ENCODE results near the gene BGLAP.

DNA sequence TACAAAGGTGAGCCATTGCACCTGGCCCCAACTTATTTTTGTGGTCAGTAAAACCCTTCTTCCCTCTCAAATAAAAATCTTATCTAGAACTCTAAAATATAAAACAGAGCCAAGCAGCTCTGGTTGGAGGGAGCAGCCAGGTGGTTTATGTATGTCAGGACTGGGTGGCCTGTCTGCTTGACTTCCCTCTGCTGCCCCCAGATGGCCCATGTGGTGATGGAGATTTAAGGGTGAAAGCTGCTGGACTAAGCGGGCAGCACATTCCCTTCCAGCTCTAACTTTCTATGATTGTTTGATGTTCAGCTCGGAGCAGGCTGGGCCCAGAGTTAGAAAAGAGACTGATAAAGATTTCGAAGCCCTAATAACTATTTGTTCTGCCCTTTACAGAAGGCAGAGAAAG lies 17.8 kb downstream of the BGLAP start:
- TF ChIP-seq ZNF10 (tag by site-specific recombination; IDR thresholded peaks at IDR 0.05) (no peak), ZNF175 (tag by site-specific recombination; IDR thresholded peaks at IDR 0.05) (no peak), SCRT2 (tag by site-specific recombination; IDR thresholded peaks at IDR 0.05) (no peak)
- TF ChIP-seq, protein P1, sequence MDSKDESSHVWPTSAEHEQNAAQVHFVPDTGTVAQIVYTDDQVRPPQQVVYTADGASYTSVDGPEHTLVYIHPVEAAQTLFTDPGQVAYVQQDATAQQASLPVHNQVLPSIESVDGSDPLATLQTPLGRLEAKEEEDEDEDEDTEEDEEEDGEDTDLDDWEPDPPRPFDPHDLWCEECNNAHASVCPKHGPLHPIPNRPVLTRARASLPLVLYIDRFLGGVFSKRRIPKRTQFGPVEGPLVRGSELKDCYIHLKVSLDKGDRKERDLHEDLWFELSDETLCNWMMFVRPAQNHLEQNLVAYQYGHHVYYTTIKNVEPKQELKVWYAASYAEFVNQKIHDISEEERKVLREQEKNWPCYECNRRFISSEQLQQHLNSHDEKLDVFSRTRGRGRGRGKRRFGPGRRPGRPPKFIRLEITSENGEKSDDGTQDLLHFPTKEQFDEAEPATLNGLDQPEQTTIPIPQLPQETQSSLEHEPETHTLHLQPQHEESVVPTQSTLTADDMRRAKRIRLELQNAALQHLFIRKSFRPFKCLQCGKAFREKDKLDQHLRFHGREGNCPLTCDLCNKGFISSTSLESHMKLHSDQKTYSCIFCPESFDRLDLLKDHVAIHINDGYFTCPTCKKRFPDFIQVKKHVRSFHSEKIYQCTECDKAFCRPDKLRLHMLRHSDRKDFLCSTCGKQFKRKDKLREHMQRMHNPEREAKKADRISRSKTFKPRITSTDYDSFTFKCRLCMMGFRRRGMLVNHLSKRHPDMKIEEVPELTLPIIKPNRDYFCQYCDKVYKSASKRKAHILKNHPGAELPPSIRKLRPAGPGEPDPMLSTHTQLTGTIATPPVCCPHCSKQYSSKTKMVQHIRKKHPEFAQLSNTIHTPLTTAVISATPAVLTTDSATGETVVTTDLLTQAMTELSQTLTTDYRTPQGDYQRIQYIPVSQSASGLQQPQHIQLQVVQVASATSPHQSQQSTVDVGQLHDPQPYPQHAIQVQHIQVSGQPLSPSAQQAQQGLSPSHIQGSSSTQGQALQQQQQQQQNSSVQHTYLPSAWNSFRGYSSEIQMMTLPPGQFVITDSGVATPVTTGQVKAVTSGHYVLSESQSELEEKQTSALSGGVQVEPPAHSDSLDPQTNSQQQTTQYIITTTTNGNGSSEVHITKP (tag by site-specific recombination; IDR thresholded peaks at IDR 0.05), result no peak

Measured in HEK293 (cell line).